Liver (tissue), 9 donors: Measurements from ENCODE around the gene LCE1C. TPM values are rescaled to one million over a fixed set of nuclear protein-coding genes. Genes with fewer than 3 reads are reported as not detected.

ENCODE experiments used
- DNase-seq: peaks from one replicate; pipeline ENCODE4 v3.0.0-alpha.2; 2017; ENCODE audit warnings: low spot score
- H3K27ac ChIP-seq, 2 donors: one replicate each; pipeline ENCODE4 v1.7.0; 2013; ENCODE audit warnings: inconsistent platforms in 2 of 2, low read length in 2 of 2, control low read depth in 1 of 2, low read depth in 1 of 2, mild to moderate bottlenecking in 1 of 2
- H3K27me3 ChIP-seq, 4 donors: one replicate each; pipeline versions ENCODE4 v1.6.1 to v1.7.0; 2013; ENCODE audit warnings: low read length in 3 of 4, inconsistent platforms in 1 of 4, mild to moderate bottlenecking in 1 of 4, moderate library complexity in 1 of 4; ENCODE audit not compliant: control insufficient read depth in 4 of 4, insufficient read depth in 4 of 4
- H3K36me3 ChIP-seq, 4 donors: one replicate each; pipeline versions ENCODE4 v1.6.1 to v1.7.0; 2013; ENCODE audit warnings: low read length in 3 of 4, mild to moderate bottlenecking in 3 of 4, low read depth in 1 of 4, moderate library complexity in 1 of 4; ENCODE audit not compliant: control insufficient read depth in 4 of 4, insufficient read depth in 3 of 4
- H3K4me1 ChIP-seq, 4 donors: one replicate each; pipeline versions ENCODE4 v1.6.1 to v1.7.0; 2013; ENCODE audit warnings: low read length in 3 of 4, mild to moderate bottlenecking in 3 of 4, moderate library complexity in 1 of 4; ENCODE audit not compliant: control insufficient read depth in 4 of 4, insufficient read depth in 4 of 4
- H3K4me3 ChIP-seq, 3 donors: one replicate each; pipeline versions ENCODE4 v1.6.1 to v1.7.0; 2013; ENCODE audit warnings: low read length in 3 of 3, control low read depth in 1 of 3, low read depth in 1 of 3, mild to moderate bottlenecking in 1 of 3
- H3K9ac ChIP-seq, 2 donors: one replicate each; pipeline ENCODE4 v1.7.0; 2013; ENCODE audit warnings: low read length in 2 of 2, mild to moderate bottlenecking in 2 of 2, moderate library complexity in 2 of 2, control low read depth in 1 of 2, low read depth in 1 of 2
- H3K9me3 ChIP-seq, 4 donors: one replicate each; pipeline versions ENCODE4 v1.6.1 to v1.7.0; 2013; ENCODE audit warnings: low read length in 3 of 4; ENCODE audit not compliant: control insufficient read depth in 4 of 4
- ATF3 ChIP-seq: IDR thresholded peaks from 2 replicates; pipeline ENCODE4 v1.6.1; 2016; ENCODE audit warnings: antibody characterized with exemption
- CTCF ChIP-seq: fragments of 150-350 bp; IDR thresholded peaks from 2 replicates; pipeline ENCODE4 v1.5.1; 2017; ENCODE audit warnings: improper control_type of control experiment, low read depth, low read length; ENCODE audit not compliant: missing input control
- EGR1 ChIP-seq, 2 donors: IDR thresholded peaks; 2 replicates each; pipeline ENCODE4 v1.6.1; 2016 to 2018; ENCODE audit warnings: antibody characterized with exemption in 2 of 2, low read depth in 2 of 2
- FOXA2 ChIP-seq: IDR thresholded peaks from 2 replicates; pipeline ENCODE4 v1.6.1; 2016; ENCODE audit warnings: antibody characterized with exemption
- HNF4A ChIP-seq, 2 donors: conservative IDR thresholded peaks; 2 replicates each; pipeline ENCODE4 v1.6.1; 2016; ENCODE audit warnings: antibody characterized with exemption in 2 of 2, mild to moderate bottlenecking in 2 of 2
- HNF4G ChIP-seq: IDR thresholded peaks from 2 replicates; pipeline ENCODE4 v1.6.1; 2016; ENCODE audit warnings: antibody characterized with exemption
- JUND ChIP-seq, 2 donors: IDR thresholded peaks; 2 replicates each; pipeline ENCODE4 v1.6.1; 2016; ENCODE audit warnings: antibody characterized with exemption in 2 of 2
- MAX ChIP-seq: IDR thresholded peaks from 2 replicates; pipeline ENCODE4 v1.6.1; 2016; ENCODE audit warnings: antibody characterized with exemption
- NR2F2 ChIP-seq: IDR thresholded peaks from 2 replicates; pipeline ENCODE4 v1.6.1; 2016; ENCODE audit warnings: antibody characterized with exemption
- RAD21 ChIP-seq, 2 donors: IDR thresholded peaks; 2 replicates each; pipeline ENCODE4 v1.6.1; 2016; ENCODE audit warnings: antibody characterized with exemption in 2 of 2, mild to moderate bottlenecking in 2 of 2
- REST ChIP-seq: IDR thresholded peaks from 2 replicates; pipeline ENCODE4 v1.6.1; 2016; ENCODE audit warnings: antibody characterized with exemption, mild to moderate bottlenecking
- TAF1 ChIP-seq: conservative IDR thresholded peaks from 2 replicates; pipeline ENCODE4 v1.6.1; 2016; ENCODE audit warnings: antibody characterized with exemption, mild to moderate bottlenecking
- YY1 ChIP-seq: IDR thresholded peaks from 2 replicates; pipeline ENCODE4 v1.6.1; 2016; ENCODE audit warnings: antibody characterized with exemption, mild to moderate bottlenecking
- ZBTB33 ChIP-seq: IDR thresholded peaks from 2 replicates; pipeline ENCODE4 v1.6.1; 2016; ENCODE audit warnings: antibody characterized with exemption
- WGBS: extraction: QIAGEN DNeasy Blood & Tissue Kit; methylation state at CpG from one replicate; pipeline ENCODE4 v1.1.7; 2013; 5-methylcytosine and 5-hydroxymethylcytosine counted together
- polyA plus RNA-seq, 2 donors: library from polyadenylated mRNA; stranded (reverse) in 1 of 2; unstranded in 1 of 2; fragments of 200-250 nt in 1 of 2; fragments of >200 nt in 1 of 2; fragmentation: Nextera tagmentation in 1 of 2; extraction: Ambion mirVana in 1 of 2; gene quantifications; one replicate each; pipeline versions ENCODE4 v1.2.1 to v1.2.3, GENCODE V29; 2013 to 2015
- total RNA-seq, 2 donors: library from RNA; depleted of rRNA; stranded (reverse); fragments of >200 nt; gene quantifications; one replicate each; pipeline ENCODE4 v1.2.3, GENCODE V29; 2014
- donor health status: healthy.
- donor health status: healthy.
- donor health status: healthy.
- donor health status: healthy.
- donor health status: healthy.

The LCE1C gene
- total and polyA plus RNA-seq, 4 donors, result not detected

GRCh38 chr1:152811671-152812070 lies 5.2 kb upstream of the LCE1C start, which contains the start of gene LCE1B:
Gene LCE1B (plus strand): TSS chr1:152811971. CDS start chr1:152812447, 476 bp downstream.
- Histone ChIP-seq H3K9ac (no peak within 1 kb of the TSS), H3K36me3 (no peaks in the 10 kb centered on the region), H3K27me3 (peaks cover 0 to 7% (median 0%) of the 10 kb centered on the region in 4 donors), H3K4me3 (no peak within 1 kb of the TSS), H3K27ac (no peak within 1 kb of the TSS), H3K9me3 (no peaks in the 10 kb centered on the region), H3K4me1 (no peaks in the 10 kb centered on the region)
- no peak for DNase-seq
- no peak for TF ChIP-seq REST
- no peak for TF ChIP-seq FOXA2
- TF ChIP-seq JUND (IDR thresholded peaks at IDR 0.05), result no peak
- no peak for TF ChIP-seq RAD21 (IDR thresholded peaks at IDR 0.05)
- WGBS, result 89% methylated on average over 2 of the region's 2 CpGs

GRCh38 chr1:152811050-152811449 lies 4.6 kb upstream of the LCE1C start:
- no peak overlapping the region for H3K9ac ChIP-seq
- 82% methylated on average over 2 of the region's 2 CpGs for WGBS
- no peak for DNase-seq
- H3K4me1 ChIP-seq, result no peaks in the 10 kb centered on the region
- no peak overlapping the region for H3K4me3 ChIP-seq
- H3K27me3 ChIP-seq, result peaks cover 0 to 7% (median 0%) of the 10 kb centered on the region in 4 donors
- H3K27ac ChIP-seq, result no peak overlapping the region
- TF ChIP-seq JUND (IDR thresholded peaks at IDR 0.05), result no peak
- no peak for TF ChIP-seq EGR1 (IDR thresholded peaks at IDR 0.05; ENCODE audit: low read depth in 2 of 2)
- TF ChIP-seq ATF3, result no peak
- no peak for TF ChIP-seq HNF4A (conservative IDR thresholded peaks at IDR 0.05)
- no peak for TF ChIP-seq HNF4G
- no peak for TF ChIP-seq TAF1
- TF ChIP-seq FOXA2, result no peak
- TF ChIP-seq NR2F2, result no peak
- TF ChIP-seq MAX, result no peak
- TF ChIP-seq CTCF, result no peak
- no peak for TF ChIP-seq YY1
- TF ChIP-seq ZBTB33, result no peak
- H3K9me3 ChIP-seq, result no peaks in the 10 kb centered on the region
- no peaks in the 10 kb centered on the region for H3K36me3 ChIP-seq
